Measurements from ENCODE around the gene EMX2. TPM values are rescaled to one million over a fixed set of nuclear protein-coding genes. Genes with fewer than 3 reads are reported as not detected.
A peak's percentile ranks its signal among the peaks of the same experiment; 100 is the strongest.

EMX2 gene
- total RNA-seq, 1 experiment from 2014 or later: 4.7 TPM

DNA sequence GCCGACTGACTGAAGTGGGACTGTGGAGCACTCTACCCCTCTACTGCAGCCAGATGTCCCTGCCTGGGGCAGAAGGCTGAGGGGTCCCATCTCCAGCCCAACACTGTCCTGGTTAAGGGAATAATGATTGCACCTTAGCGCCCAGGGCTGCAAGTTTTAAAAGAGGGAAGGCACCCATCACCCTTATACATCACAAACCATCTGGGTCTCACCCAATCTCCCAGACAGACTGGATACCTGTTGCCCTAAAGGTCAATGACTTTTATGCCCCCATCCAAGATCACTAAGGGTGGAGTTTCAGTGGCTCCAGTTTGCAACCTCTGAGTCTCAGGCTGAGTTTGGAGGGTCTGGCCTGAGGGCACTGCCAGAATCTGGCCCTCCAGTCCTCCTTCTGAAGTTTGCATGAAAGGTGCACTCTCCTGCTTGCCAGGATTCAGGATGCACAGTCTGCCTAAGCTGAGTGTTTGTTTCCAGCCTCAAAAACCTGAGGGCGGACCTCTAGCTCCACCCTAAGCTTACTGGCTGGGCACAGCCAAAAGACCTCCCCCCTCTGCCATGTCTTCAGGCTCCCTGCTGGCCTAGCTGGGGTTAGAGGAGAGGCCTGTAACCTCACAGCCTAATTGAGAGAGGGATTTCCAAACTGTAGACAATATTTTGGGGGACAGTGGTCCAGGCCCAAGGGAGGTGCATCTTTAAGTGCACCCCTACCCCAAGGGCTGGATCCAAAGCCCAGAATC, 2.5 kb upstream of the EMX2 start:
- Histone ChIP-seq H3K36me3 (ENCODE audit: control insufficient read depth, insufficient read depth, low read length) (no peaks in the 10 kb centered on the region; the same call in 1 of the 2 replicates), H3K4me1 (peaks cover 11% of the 10 kb centered on the region), H3K27me3 (replicated peaks; ENCODE audit: control insufficient read depth, insufficient read depth, low read length) (no peaks in the 10 kb centered on the region), H3K4me3 (ENCODE audit: low read depth, low read length) (no peak overlapping the region), H3K9me3 (no peaks in the 10 kb centered on the region)
- no peak for DNase-seq
- H3K27me3 Mint-ChIP-seq (ENCODE audit: insufficient read depth, unreplicated experiment): no peaks in the 10 kb centered on the region
- ChIA-PET CTCF (interaction anchor here (1.4 kb wide), 1 partner anchor 43 kb away, joined by 10 read pairs; no protein-coding TSS in a partner anchor), POLR2A (interaction anchor here (0.6 kb wide), 1 partner anchor 1592 kb away, joined by 3 read pairs; no protein-coding TSS in a partner anchor)
- peak overlapping the region; percentile 65 for H3K27ac Mint-ChIP-seq (ENCODE audit: unreplicated experiment)
- peaks cover 6% of the 10 kb centered on the region for H3K4me1 Mint-ChIP-seq (ENCODE audit: low read depth, unreplicated experiment)
- intact Hi-C loops (cut with micrococcal nuclease; ENCODE audit: unreplicated experiment): loop anchor here (2.0 to 5.0 kb wide), 3 partner anchors 77 to 212 kb away; no protein-coding TSS in a partner anchor
- BruUV-seq (replicated peaks): no TSS peak
- H3K4me3 Mint-ChIP-seq (ENCODE audit: unreplicated experiment): peak overlapping the region; percentile 93
- no peaks in the 10 kb centered on the region for H3K36me3 Mint-ChIP-seq (ENCODE audit: insufficient read depth, unreplicated experiment)
- no peaks in the 10 kb centered on the region for H3K9me3 Mint-ChIP-seq (ENCODE audit: unreplicated experiment)
- TF ChIP-seq, protein P1, sequence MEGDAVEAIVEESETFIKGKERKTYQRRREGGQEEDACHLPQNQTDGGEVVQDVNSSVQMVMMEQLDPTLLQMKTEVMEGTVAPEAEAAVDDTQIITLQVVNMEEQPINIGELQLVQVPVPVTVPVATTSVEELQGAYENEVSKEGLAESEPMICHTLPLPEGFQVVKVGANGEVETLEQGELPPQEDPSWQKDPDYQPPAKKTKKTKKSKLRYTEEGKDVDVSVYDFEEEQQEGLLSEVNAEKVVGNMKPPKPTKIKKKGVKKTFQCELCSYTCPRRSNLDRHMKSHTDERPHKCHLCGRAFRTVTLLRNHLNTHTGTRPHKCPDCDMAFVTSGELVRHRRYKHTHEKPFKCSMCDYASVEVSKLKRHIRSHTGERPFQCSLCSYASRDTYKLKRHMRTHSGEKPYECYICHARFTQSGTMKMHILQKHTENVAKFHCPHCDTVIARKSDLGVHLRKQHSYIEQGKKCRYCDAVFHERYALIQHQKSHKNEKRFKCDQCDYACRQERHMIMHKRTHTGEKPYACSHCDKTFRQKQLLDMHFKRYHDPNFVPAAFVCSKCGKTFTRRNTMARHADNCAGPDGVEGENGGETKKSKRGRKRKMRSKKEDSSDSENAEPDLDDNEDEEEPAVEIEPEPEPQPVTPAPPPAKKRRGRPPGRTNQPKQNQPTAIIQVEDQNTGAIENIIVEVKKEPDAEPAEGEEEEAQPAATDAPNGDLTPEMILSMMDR (IDR thresholded peaks at IDR 0.05; ENCODE audit: insufficient read depth in 1 of 2, low read depth in 1 of 2, low read length in 1 of 2, severe bottlenecking in 1 of 2, unreplicated experiment in 1 of 2): no peak

DNA sequence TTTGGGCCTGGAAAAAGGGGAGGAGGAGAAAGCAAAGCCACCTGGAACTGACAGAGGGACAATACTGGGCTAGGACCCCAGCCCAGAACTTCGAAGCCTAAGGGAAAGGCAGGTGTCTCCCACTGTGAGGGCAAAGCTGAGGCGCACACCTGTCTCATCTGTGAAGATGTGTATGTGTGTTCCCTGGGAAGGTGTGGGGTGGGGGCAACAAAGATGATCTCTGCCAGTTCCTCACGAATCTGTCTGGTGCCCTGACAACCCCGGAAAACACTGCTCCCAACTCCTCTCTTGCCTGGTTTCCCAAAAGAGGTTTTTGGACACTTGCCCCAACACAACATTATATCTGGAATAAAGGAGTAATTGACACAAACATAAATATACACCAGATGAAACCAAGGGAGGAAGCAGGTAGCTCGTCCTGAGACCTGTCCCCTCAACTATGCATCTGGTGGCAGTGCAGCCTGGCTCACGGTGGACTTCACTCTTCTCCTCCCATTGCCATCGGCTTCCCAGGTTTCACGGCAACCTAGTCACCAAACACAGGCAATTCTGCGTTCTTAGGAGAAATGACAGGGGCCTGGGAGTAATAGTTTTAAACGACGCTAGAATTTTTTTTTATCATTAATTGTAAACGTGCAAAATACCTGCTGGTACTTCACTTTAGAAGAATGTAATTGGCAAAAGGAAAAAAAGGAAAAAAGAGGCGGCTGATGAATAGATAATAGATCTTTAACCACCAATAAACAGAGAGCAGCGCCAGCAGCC, 1.7 kb upstream of the EMX2 start:
- Mint-ChIP-seq H3K4me3 (ENCODE audit: unreplicated experiment) (peak overlapping the region; percentile 93), H3K4me1 (ENCODE audit: low read depth, unreplicated experiment) (peaks cover 8% of the 10 kb centered on the region), H3K27ac (ENCODE audit: unreplicated experiment) (peak overlapping the region; percentile 65), H3K9me3 (ENCODE audit: unreplicated experiment) (no peaks in the 10 kb centered on the region), H3K36me3 (ENCODE audit: insufficient read depth, unreplicated experiment) (no peaks in the 10 kb centered on the region), H3K27me3 (ENCODE audit: insufficient read depth, unreplicated experiment) (no peaks in the 10 kb centered on the region)
- intact Hi-C loops (cut with micrococcal nuclease; ENCODE audit: unreplicated experiment): loop anchor here (1.0 to 5.0 kb wide), 4 partner anchors 45 to 211 kb away; no protein-coding TSS in a partner anchor
- TSS peak; percentile 52 for BruUV-seq (replicated peaks)
- DNase-seq: peak in 1 of 2 experiments; percentile 41
- no peaks in the 10 kb centered on the region; the same call in 1 of the 2 replicates for H3K36me3 ChIP-seq (ENCODE audit: control insufficient read depth, insufficient read depth, low read length)
- H3K27me3 ChIP-seq (replicated peaks; ENCODE audit: control insufficient read depth, insufficient read depth, low read length): no peaks in the 10 kb centered on the region
- ChIA-PET POLR2A (interaction anchor here (0.5 kb wide), 1 partner anchor 100 kb away, joined by 3 read pairs; no protein-coding TSS in a partner anchor), CTCF (interaction anchor here (1.4 kb wide), 1 partner anchor 44 kb away, joined by 10 read pairs; no protein-coding TSS in a partner anchor)
- H3K4me3 ChIP-seq (ENCODE audit: low read depth, low read length): peak overlapping the region; percentile 10
- no peaks in the 10 kb centered on the region for H3K9me3 ChIP-seq
- peaks cover 9% of the 10 kb centered on the region for H3K4me1 ChIP-seq
- TF ChIP-seq, protein P1 (IDR thresholded peaks at IDR 0.05; ENCODE audit: insufficient read depth in 1 of 2, low read depth in 1 of 2, low read length in 1 of 2, severe bottlenecking in 1 of 2, unreplicated experiment in 1 of 2): no peak

DNA sequence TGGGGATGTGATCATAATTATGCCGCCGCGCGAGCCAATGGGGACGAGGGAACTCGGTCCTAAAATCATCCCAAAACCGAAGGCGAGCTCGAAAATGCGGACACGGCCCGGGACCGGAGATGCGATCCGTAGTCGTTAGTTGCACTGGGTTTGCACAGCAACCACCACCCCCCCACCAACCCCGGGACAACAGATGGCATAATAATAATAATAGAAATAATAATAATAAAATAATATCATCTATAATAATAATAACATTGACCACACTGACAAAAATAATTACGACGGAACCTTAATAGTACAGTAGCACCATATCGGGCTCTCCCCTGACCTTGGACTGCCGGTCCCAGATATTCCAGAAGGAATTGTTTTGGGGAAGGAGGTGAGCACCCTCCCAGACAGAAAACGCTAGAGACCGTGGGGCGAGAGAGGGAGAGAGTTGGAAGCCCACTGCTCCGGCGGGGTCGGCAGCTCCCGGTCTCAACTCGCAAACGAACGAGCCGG, 1.1 kb upstream of the EMX2 start:
- CTCF ChIA-PET: interaction anchor here (0.6 to 1.4 kb wide), 2 partner anchors 45 to 136 kb away, joined by 3 to 10 read pairs; no protein-coding TSS in a partner anchor
- TF ChIP-seq, protein P1 (IDR thresholded peaks at IDR 0.05; ENCODE audit: insufficient read depth in 1 of 2, low read depth in 1 of 2, low read length in 1 of 2, severe bottlenecking in 1 of 2, unreplicated experiment in 1 of 2): no peak
- H3K36me3 ChIP-seq (ENCODE audit: control insufficient read depth, insufficient read depth, low read length): no peaks in the 10 kb centered on the region; the same call in 1 of the 2 replicates
- H3K27ac Mint-ChIP-seq (ENCODE audit: unreplicated experiment): peak overlapping the region; percentile 65
- H3K4me1 Mint-ChIP-seq (ENCODE audit: low read depth, unreplicated experiment): peaks cover 14% of the 10 kb centered on the region
- DNase-seq: peak; percentile 80 to 86
- POLR2A ChIA-PET: interaction anchor here (0.5 to 0.6 kb wide), 2 partner anchors 100 to 177 kb away, joined by 3 read pairs; no protein-coding TSS in a partner anchor
- H3K9me3 ChIP-seq: no peaks in the 10 kb centered on the region
- peak overlapping the region; percentile 93 for H3K4me3 Mint-ChIP-seq (ENCODE audit: unreplicated experiment)
- H3K4me3 ChIP-seq (ENCODE audit: low read depth, low read length): peak overlapping the region; percentile 90
- no peaks in the 10 kb centered on the region for H3K36me3 Mint-ChIP-seq (ENCODE audit: insufficient read depth, unreplicated experiment)
- no TSS peak for BruUV-seq (replicated peaks)
- H3K9me3 Mint-ChIP-seq (ENCODE audit: unreplicated experiment): no peaks in the 10 kb centered on the region
- no peaks in the 10 kb centered on the region for H3K27me3 Mint-ChIP-seq (ENCODE audit: insufficient read depth, unreplicated experiment)
- H3K4me1 ChIP-seq: peaks cover 9% of the 10 kb centered on the region
- no peaks in the 10 kb centered on the region for H3K27me3 ChIP-seq (replicated peaks; ENCODE audit: control insufficient read depth, insufficient read depth, low read length)
- intact Hi-C loops (cut with micrococcal nuclease; ENCODE audit: unreplicated experiment): loop anchor here (1.0 to 5.0 kb wide), 4 partner anchors 45 to 211 kb away; no protein-coding TSS in a partner anchor
